Peyer's patch (tissue), 4 donors: ENCODE measurements around the gene STK39.

Experiments used
- POLR2A ChIP-seq, 2 donors: fragments of 450-650 bp; IDR thresholded peaks; one replicate each; pipeline ENCODE4 v1.5.1; 2017; ENCODE audit warnings: antibody characterized with exemption in 2 of 2, mild to moderate bottlenecking in 2 of 2, moderate library complexity in 2 of 2
- TF ChIP-seq, protein P1 (sequence below), 6 experiments: fragments of 450-650 bp in 4 of 6; fragments of 200-600 bp in 2 of 6; sonication (generic) in 1 of 6; IDR thresholded peaks; one replicate each; pipeline ENCODE4 v1.5.1; 2017 to 2019; ENCODE audit warnings: antibody characterized with exemption in 6 of 6, mild to moderate bottlenecking in 3 of 6, moderate library complexity in 1 of 6

GRCh38 chr2:168191955-168192785 is 55.2 kb downstream of the STK39 start:
- TF ChIP-seq, protein P1, sequence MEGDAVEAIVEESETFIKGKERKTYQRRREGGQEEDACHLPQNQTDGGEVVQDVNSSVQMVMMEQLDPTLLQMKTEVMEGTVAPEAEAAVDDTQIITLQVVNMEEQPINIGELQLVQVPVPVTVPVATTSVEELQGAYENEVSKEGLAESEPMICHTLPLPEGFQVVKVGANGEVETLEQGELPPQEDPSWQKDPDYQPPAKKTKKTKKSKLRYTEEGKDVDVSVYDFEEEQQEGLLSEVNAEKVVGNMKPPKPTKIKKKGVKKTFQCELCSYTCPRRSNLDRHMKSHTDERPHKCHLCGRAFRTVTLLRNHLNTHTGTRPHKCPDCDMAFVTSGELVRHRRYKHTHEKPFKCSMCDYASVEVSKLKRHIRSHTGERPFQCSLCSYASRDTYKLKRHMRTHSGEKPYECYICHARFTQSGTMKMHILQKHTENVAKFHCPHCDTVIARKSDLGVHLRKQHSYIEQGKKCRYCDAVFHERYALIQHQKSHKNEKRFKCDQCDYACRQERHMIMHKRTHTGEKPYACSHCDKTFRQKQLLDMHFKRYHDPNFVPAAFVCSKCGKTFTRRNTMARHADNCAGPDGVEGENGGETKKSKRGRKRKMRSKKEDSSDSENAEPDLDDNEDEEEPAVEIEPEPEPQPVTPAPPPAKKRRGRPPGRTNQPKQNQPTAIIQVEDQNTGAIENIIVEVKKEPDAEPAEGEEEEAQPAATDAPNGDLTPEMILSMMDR (IDR thresholded peaks at IDR 0.05) = no peak
- TF ChIP-seq POLR2A (IDR thresholded peaks at IDR 0.05) = no peak
